Trophoblast cell (in vitro differentiated cells and primary cell): ENCODE data around the gene COCH.
"Not testable (repeated sequence)": the region's sequence is repeated elsewhere in the genome, so short reads cannot be mapped to it uniquely, and the experiment has no call there.

Experiments used
- DNase-seq, 2 donors: peaks; one replicate each; pipeline ENCODE4 v3.0.0-alpha.2; 2016
- H2AFZ ChIP-seq: 2 replicates; pipeline ENCODE4 v1.6.1; 2013; ENCODE audit warnings: low read length, moderate library complexity, mild to moderate bottlenecking; ENCODE audit not compliant: insufficient read depth, poor library complexity
- H2AK5ac ChIP-seq: 2 replicates; pipeline ENCODE4 v1.6.1; 2013; ENCODE audit warnings: mild to moderate bottlenecking, low read length
- H2BK120ac ChIP-seq: 2 replicates; pipeline ENCODE4 v1.6.1; 2013; ENCODE audit warnings: low read length, mild to moderate bottlenecking, moderate library complexity; ENCODE audit not compliant: insufficient read depth, poor library complexity
- H2BK12ac ChIP-seq: 2 replicates; pipeline ENCODE4 v1.6.1; 2013; ENCODE audit warnings: mild to moderate bottlenecking, low read length, moderate library complexity
- H2BK5ac ChIP-seq: 2 replicates; pipeline ENCODE4 v1.6.1; 2013; ENCODE audit warnings: low read length, low read depth, moderate library complexity, mild to moderate bottlenecking; ENCODE audit not compliant: poor library complexity
- H3K14ac ChIP-seq: 2 replicates; pipeline ENCODE4 v1.6.1; 2013; ENCODE audit warnings: mild to moderate bottlenecking, low read length
- H3K18ac ChIP-seq: 2 replicates; pipeline ENCODE4 v1.6.1; 2013; ENCODE audit warnings: mild to moderate bottlenecking, low read length
- H3K23ac ChIP-seq: 2 replicates; pipeline ENCODE4 v1.6.1; 2013; ENCODE audit warnings: low read length
- H3K27ac ChIP-seq: 2 replicates; pipeline ENCODE4 v1.5.1; 2013; ENCODE audit warnings: low read depth, mild to moderate bottlenecking, inconsistent platforms, low read length, moderate library complexity
- H3K27me3 ChIP-seq: 2 replicates; pipeline ENCODE4 v1.6.1; 2013; ENCODE audit warnings: inconsistent platforms, mild to moderate bottlenecking, low read length, moderate library complexity; ENCODE audit not compliant: insufficient read depth
- H3K36me3 ChIP-seq, 2 experiments: 1 replicate in 1 of 2; 2 replicates in 1 of 2; pipeline ENCODE4 v1.6.1; 2013; ENCODE audit warnings: low read length in 2 of 2, mild to moderate bottlenecking in 2 of 2, moderate library complexity in 1 of 2; ENCODE audit not compliant: insufficient read depth in 2 of 2, control insufficient read depth in 1 of 2
- H3K4ac ChIP-seq: 2 replicates; pipeline ENCODE4 v1.6.1; 2013; ENCODE audit warnings: low read depth, mild to moderate bottlenecking, low read length, moderate library complexity
- H3K4me1 ChIP-seq, 2 experiments: 1 replicate in 1 of 2; 2 replicates in 1 of 2; pipeline ENCODE4 v1.6.1; 2013; ENCODE audit warnings: low read length in 2 of 2, mild to moderate bottlenecking in 2 of 2, moderate library complexity in 1 of 2; ENCODE audit not compliant: insufficient read depth in 2 of 2, control insufficient read depth in 1 of 2
- H3K4me2 ChIP-seq: 2 replicates; pipeline ENCODE4 v1.6.1; 2013; ENCODE audit warnings: inconsistent platforms, mild to moderate bottlenecking, low read length, moderate library complexity
- H3K4me3 ChIP-seq: 2 replicates; pipeline ENCODE4 v1.5.1; 2013; ENCODE audit warnings: mild to moderate bottlenecking, low read depth, low read length, inconsistent platforms
- H3K79me1 ChIP-seq: one replicate; pipeline ENCODE4 v1.6.1; 2013; ENCODE audit warnings: low read length
- H3K79me2 ChIP-seq: 2 replicates; pipeline ENCODE4 v1.6.1; 2013; ENCODE audit warnings: low read length, mild to moderate bottlenecking; ENCODE audit not compliant: control insufficient read depth, insufficient read depth, poor library complexity
- H3K9ac ChIP-seq: 2 replicates; pipeline ENCODE4 v1.6.1; 2013; ENCODE audit warnings: mild to moderate bottlenecking, low read length
- H3K9me3 ChIP-seq: 2 replicates; pipeline ENCODE4 v1.6.1; 2013; ENCODE audit warnings: low read depth, mild to moderate bottlenecking, control low read depth, inconsistent platforms, low read length; ENCODE audit not compliant: insufficient read depth
- H4K12ac ChIP-seq: 2 replicates; pipeline ENCODE4 v1.6.1; 2013; ENCODE audit warnings: low read depth, mild to moderate bottlenecking, low read length, moderate library complexity
- H4K8ac ChIP-seq: 2 replicates; pipeline ENCODE4 v1.6.1; 2013; ENCODE audit warnings: low read depth, mild to moderate bottlenecking, low read length, moderate library complexity
- H4K91ac ChIP-seq: one replicate; pipeline ENCODE4 v1.6.1; 2013; ENCODE audit warnings: low read depth, mild to moderate bottlenecking, low read length, moderate library complexity
- WGBS: extraction: QIAGEN DNeasy Blood & Tissue Kit; methylation state at CpG from one replicate; pipeline ENCODE4 v1.1.7; 2013; ENCODE audit warnings: missing lambda C conversion rate; ENCODE audit not compliant: insufficient read length, insufficient coverage; ENCODE audit errors: extremely low coverage; 5-methylcytosine and 5-hydroxymethylcytosine counted together

Gene COCH

DNA sequence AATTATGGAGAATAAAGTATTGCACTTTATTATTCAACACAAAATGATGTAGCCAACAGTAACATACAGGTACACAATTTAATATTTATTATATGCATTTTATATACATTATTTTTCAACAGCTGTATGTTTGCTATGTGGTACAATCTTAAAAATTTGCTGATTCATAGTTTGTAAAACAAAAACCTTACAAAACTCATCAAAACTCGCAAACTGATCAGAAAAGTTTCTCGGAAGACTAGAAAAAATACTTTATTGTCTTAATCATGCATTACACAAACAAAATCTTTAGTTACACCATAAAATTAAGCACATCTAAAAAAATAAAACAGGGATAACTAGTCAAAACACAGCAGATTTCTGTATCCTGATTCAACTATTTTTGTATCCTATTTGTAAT is 19.5 kb downstream of the COCH start:
- Histone ChIP-seq H2BK120ac (no peak overlapping the region), H3K9me3 (no peaks in the 10 kb centered on the region), H3K18ac (no peak overlapping the region), H3K79me2 (no peaks in the 10 kb centered on the region), H2AK5ac (no peak overlapping the region), H2AFZ (no peak overlapping the region), H3K9ac (no peak overlapping the region), H3K23ac (no peak overlapping the region), H3K4me2 (no peak overlapping the region), H3K4me1 (no peaks in the 10 kb centered on the region), H3K4ac (no peak overlapping the region), H4K91ac (no peak overlapping the region), H3K36me3 (peaks cover 0 to 4% of the 10 kb centered on the region in 2 experiments), H4K8ac (no peak overlapping the region), H3K27me3 (no peaks in the 10 kb centered on the region), H3K27ac (no peak overlapping the region), H2BK5ac (no peak overlapping the region), H3K14ac (no peak overlapping the region), H2BK12ac (no peak overlapping the region), H3K4me3 (no peak overlapping the region), H3K79me1 (no peaks in the 10 kb centered on the region), H4K12ac (no peak overlapping the region)
- WGBS = no CpG with 5 or more reads among the region's 2 CpGs
- no peak for DNase-seq

DNA sequence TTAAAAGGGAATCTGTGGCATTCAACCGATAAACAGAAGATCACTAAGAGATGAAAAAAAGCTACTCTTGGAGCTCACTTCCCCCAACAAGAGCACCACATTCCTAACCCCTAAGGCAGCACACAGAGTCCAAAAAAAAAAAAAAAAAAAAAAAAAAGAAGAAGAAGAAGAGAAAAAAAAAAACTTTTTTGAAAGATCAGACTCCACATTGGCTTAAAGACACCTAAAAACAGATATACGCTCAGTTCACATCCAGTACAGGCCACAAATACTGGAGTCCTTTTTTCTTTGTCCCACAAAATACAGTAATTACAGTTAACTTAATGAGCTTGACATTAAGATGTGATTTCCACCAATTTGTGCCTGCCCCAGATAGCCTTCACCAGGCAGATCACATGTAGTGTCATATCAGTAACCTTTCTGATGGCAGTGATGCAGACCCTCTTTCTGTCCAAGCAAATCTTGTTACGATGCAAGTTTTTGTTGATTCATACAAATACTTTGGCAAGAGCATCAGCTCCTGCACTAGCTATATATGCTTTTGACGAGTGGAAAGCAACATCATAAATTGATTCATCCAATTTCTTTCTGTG is 20.7 kb downstream of the COCH start:
- no peak overlapping the region for H4K8ac ChIP-seq
- no peak overlapping the region for H2AFZ ChIP-seq
- no peak overlapping the region for H2BK120ac ChIP-seq
- DNase-seq = no peak
- no peak overlapping the region for H4K12ac ChIP-seq
- peaks cover 2 to 4% of the 10 kb centered on the region in 2 experiments for H3K36me3 ChIP-seq
- H3K4me2 ChIP-seq = no peak overlapping the region
- no peak overlapping the region for H4K91ac ChIP-seq
- no peak overlapping the region for H3K18ac ChIP-seq
- H3K9ac ChIP-seq = no peak overlapping the region
- no peak overlapping the region for H2BK5ac ChIP-seq
- no peak overlapping the region for H3K27ac ChIP-seq
- no CpG with 5 or more reads among the region's 4 CpGs for WGBS
- H3K79me1 ChIP-seq = no peaks in the 10 kb centered on the region
- H3K23ac ChIP-seq = no peak overlapping the region
- H3K4me3 ChIP-seq = no peak overlapping the region
- no peaks in the 10 kb centered on the region for H3K79me2 ChIP-seq
- no peak overlapping the region for H2BK12ac ChIP-seq
- H3K14ac ChIP-seq = no peak overlapping the region
- H2AK5ac ChIP-seq = no peak overlapping the region
- no peak overlapping the region for H3K4ac ChIP-seq
- H3K4me1 ChIP-seq = no peaks in the 10 kb centered on the region
- no peaks in the 10 kb centered on the region for H3K27me3 ChIP-seq
- H3K9me3 ChIP-seq = no peaks in the 10 kb centered on the region

DNA sequence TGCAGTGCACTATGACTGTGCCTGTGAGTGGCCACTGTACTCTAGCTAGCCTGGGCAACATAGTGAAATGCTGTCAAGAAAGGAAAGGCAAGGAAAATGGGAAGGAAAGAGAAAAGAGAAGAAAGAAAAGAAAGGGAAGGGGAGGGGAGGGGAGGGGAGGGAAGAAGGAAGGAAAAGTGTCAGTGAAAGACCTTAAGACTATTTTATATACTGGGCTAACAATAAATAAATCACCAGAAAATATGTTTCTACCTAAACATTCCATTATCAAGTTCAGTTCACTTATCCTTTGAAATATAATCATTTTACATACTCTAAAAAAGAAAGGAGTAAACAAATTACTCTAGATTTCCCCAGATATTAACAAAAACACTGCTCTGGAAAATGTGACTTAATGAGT is 22.1 kb downstream of the COCH start:
- Histone ChIP-seq H3K79me2 (no peaks in the 10 kb centered on the region), H2BK120ac (no peak overlapping the region), H3K4ac (no peak overlapping the region), H4K12ac (no peak overlapping the region), H3K36me3 (peaks cover 4% of the 10 kb centered on the region in 2 experiments), H2AK5ac (no peak overlapping the region), H3K23ac (no peak overlapping the region), H4K8ac (no peak overlapping the region), H3K14ac (no peak overlapping the region), H4K91ac (no peak overlapping the region), H2AFZ (no peak overlapping the region), H3K9me3 (no peaks in the 10 kb centered on the region), H3K4me1 (no peaks in the 10 kb centered on the region), H2BK5ac (no peak overlapping the region), H3K9ac (no peak overlapping the region), H2BK12ac (no peak overlapping the region), H3K27ac (no peak overlapping the region), H3K18ac (no peak overlapping the region), H3K4me2 (no peak overlapping the region), H3K4me3 (no peak overlapping the region), H3K79me1 (no peaks in the 10 kb centered on the region), H3K27me3 (no peaks in the 10 kb centered on the region)
- no peak for DNase-seq

DNA sequence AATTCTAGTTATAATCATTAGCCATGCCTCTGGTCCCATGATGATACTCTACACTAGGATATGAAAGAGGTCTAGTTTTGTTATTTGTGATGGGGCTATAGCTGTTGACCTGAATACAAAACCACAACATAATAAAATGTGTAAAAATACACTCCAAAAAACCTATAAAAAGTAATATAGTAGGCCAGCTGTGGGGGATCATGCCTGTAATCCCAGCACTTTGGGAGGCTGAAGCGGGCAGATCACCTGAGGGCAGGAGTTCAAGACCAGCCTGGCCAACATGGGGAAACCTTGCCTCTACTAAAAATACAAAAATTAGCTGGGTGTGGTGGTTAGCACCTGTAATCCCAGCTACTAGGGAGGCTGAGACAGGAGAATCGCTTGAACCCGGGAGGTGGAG is 22.8 kb downstream of the COCH start:
- not testable (repeated sequence) for H3K18ac ChIP-seq, H2AFZ ChIP-seq, H3K79me1 ChIP-seq, H2BK5ac ChIP-seq, H3K4me2 ChIP-seq, H3K9me3 ChIP-seq, H2BK12ac ChIP-seq, H4K12ac ChIP-seq, H3K14ac ChIP-seq, H3K23ac ChIP-seq, H3K79me2 ChIP-seq, H3K27ac ChIP-seq, H4K91ac ChIP-seq, H3K36me3 ChIP-seq, H3K4me3 ChIP-seq, H2AK5ac ChIP-seq, H3K27me3 ChIP-seq, H4K8ac ChIP-seq, H2BK120ac ChIP-seq, H3K4me1 ChIP-seq, DNase-seq, H3K9ac ChIP-seq, H3K4ac ChIP-seq
- WGBS = no CpG with 5 or more reads among the region's 3 CpGs
